GM18519 (cell line): Measurements from ENCODE around the gene TGM4.
"Not testable (repeated sequence)": the region's sequence is repeated elsewhere in the genome, so short reads cannot be mapped to it uniquely, and the experiment has no call there.

Experiments
- ATAC-seq: cut with Tn5 transposase; IDR thresholded peaks from one replicate; pipeline ENCODE4 v1.9.1; 2021; ENCODE audit warnings: mild to moderate bottlenecking, moderate library complexity; ENCODE audit not compliant: unreplicated experiment, low FRiP score

Gene TGM4

GRCh38 chr3:44949770-44950169, 75.4 kb downstream of the TGM4 start:
- not testable (repeated sequence) for ATAC-seq

GRCh38 chr3:44950275-44950734, 75.9 kb downstream of the TGM4 start:
- ATAC-seq: no peak

GRCh38 chr3:44952689-44953088, 78.3 kb downstream of the TGM4 start:
- no peak for ATAC-seq

- ATAC-seq: no peak
Observed at GRCh38 chr3:44954304-44954703, 79.9 kb downstream of the TGM4 start.

DNA sequence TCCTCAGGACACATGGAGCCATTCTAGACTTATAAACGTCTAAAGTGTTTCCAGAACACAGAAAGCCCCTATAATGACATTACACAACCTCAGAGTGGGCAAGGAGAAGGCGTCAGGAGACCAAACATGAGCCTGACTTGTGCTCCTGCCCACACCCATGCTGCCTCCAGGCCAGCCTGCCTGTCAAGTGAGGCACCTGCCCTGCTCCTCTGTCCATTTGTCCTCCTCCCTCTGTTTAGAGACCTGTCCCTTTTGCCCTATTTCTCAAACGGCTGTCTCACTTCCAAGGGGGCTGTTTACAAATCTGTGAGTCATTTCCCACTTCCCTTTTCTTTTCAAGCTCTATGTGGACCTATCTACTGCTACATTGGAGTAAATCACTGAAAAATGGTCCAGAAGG, 80.6 kb downstream of the TGM4 start:
- ATAC-seq: peak; percentile 31

- no peak for ATAC-seq
Observed at GRCh38 chr3:44955917-44956316, 81.5 kb downstream of the TGM4 start.

GRCh38 chr3:44957986-44958385, 83.6 kb downstream of the TGM4 start:
- ATAC-seq: no peak

- ATAC-seq: no peak
Observed at GRCh38 chr3:44958386-44958785, 84.0 kb downstream of the TGM4 start.

DNA sequence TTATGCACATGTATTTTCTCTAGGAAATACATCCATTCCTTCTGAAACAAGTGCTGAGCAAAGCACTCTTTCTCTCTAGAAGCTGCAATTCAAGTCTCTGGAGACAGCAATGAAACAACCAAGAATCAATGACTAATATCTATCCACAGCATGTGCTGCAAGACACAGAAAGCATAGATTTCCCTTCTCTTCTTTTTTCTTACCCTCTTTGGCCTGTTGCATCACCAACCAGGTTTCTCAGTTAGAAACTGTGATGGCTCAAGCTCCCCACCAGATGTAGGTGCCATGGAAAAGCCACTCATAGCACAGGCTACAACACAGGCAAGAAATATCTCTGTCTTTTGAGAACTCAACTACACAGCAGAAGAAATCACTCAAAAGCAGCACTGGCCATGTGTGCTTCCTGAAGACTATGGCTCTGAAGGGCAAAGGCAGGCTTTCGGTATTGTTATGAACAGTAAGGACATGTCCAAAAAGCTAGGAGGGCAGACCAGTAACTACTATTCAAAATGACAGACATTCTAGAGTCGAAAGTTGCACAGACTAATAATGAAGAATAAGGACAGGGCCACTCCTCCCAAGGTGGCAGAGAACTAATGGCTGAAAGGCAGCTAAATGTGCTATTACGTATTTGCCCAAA, 86.1 kb downstream of the TGM4 start:
- no peak for ATAC-seq

- no peak for ATAC-seq
Observed at GRCh38 chr3:44961888-44962287, 87.5 kb downstream of the TGM4 start.

GRCh38 chr3:44962621-44963393, 88.4 kb downstream of the TGM4 start:
- no peak for ATAC-seq

DNA sequence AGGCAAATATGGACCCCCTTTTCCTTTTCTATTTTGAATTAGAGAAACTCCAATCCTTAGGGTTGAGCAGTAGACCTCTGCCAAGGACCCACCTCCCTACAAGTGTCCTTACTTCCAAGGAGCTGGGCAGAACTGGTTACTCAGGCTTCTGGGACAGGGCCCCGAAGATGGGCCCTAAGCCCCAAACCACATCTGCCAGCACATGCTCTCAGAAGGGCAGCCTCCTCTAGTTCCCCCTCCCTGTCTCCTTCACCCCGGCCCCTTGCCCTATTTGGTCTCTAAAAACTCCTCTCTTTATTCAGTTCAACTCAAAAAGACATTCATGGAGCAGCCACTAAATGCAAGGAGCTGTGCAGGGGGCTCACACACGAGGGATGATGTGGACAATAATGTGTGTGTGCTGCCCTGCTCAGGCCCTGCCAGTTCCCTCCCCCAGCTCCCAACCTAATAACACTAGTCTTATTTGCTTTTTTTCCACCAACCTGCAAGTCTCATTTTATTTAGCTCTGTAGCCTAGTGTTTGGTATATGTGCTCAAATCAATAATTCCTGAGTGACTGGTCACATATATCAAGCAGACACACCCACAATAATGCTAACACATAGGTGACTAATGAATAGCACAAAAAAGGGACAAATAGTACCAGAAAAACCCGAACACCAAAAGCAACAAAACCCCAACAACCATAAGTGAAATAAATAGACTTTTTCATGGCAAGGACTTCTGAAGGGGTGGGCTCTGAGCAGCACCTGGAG, 89.3 kb downstream of the TGM4 start:
- ATAC-seq: no peak
